NCI-H524 treated with DMSO at 0.1 percent for 48 hours (cell line): ENCODE data around the gene ADTRP.

ENCODE experiments used
- DNase-seq: peaks from one replicate; lab custom pipeline; 2025; lab: John Stamatoyannopoulos, UW

ADTRP gene

GRCh38 chr6:11773013-11773412 lies 5.6 kb downstream of the ADTRP start:
- no peak for DNase-seq

GRCh38 chr6:11772109-11772825 lies 6.3 kb downstream of the ADTRP start:
- DNase-seq, result no peak

GRCh38 chr6:11771473-11772048 lies 7.0 kb downstream of the ADTRP start:
- no peak for DNase-seq

- no peak for DNase-seq
These were observed 7.8 kb downstream of the ADTRP start for GRCh38 chr6:11770546-11771466.

- DNase-seq, result no peak
These were observed 8.6 kb downstream of the ADTRP start for GRCh38 chr6:11769811-11770545.

- DNase-seq, result no peak
These were observed 9.4 kb downstream of the ADTRP start for GRCh38 chr6:11769244-11769643.

- DNase-seq, result no peak
These were observed 10.4 kb downstream of the ADTRP start for GRCh38 chr6:11767978-11768756.

- no peak for DNase-seq
These were observed 11.1 kb downstream of the ADTRP start for GRCh38 chr6:11767458-11767857.

- no peak for DNase-seq
These were observed 11.8 kb downstream of the ADTRP start for GRCh38 chr6:11766589-11767450.

GRCh38 chr6:11766043-11766442 lies 12.6 kb downstream of the ADTRP start:
- no peak for DNase-seq

- no peak for DNase-seq
These were observed 14.4 kb downstream of the ADTRP start for GRCh38 chr6:11764250-11764604.

- no peak for DNase-seq
These were observed 14.9 kb downstream of the ADTRP start for GRCh38 chr6:11763460-11764249.

- no peak for DNase-seq
These were observed 15.7 kb downstream of the ADTRP start for GRCh38 chr6:11762794-11763459.

GRCh38 chr6:11761744-11762620 lies 16.6 kb downstream of the ADTRP start:
- no peak for DNase-seq

- DNase-seq, result no peak
These were observed 18.6 kb downstream of the ADTRP start for GRCh38 chr6:11760015-11760473.

- DNase-seq, result no peak
These were observed 19.7 kb downstream of the ADTRP start for GRCh38 chr6:11758878-11759277.

- DNase-seq, result no peak
These were observed 21.9 kb downstream of the ADTRP start for GRCh38 chr6:11756726-11757125.

- DNase-seq, result no peak
These were observed 22.3 kb downstream of the ADTRP start for GRCh38 chr6:11756292-11756691.
